ENCODE data around the gene FAM89A.

DNA sequence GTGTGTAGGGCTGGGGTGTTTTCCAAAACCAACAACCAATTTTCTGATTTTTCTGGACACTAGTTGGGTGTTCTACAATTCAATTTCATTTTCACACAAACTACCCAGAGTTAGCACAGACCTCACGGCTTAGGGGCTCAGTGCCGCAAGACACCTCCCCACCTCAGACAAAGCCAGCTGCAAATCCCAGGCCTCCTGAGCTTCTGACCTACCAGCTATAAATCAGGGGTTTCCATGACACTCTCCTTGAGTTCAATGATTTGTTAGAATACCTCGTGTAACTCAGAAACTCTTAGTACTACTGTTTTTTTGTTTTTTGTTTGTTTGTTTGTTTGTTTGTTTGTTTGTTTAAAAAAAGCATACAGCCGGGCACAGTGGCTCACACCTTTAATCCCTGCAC lies 28.7 kb upstream of the FAM89A start:
- no peak for TF ChIP-seq CTCF (conservative IDR thresholded peaks at IDR 0.05)
- TF ChIP-seq EZH2 (IDR thresholded peaks at IDR 0.05; ENCODE audit: low read depth) = no peak
